Tibial nerve (tissue), 4 donors: ENCODE measurements around the gene NEK4.

Source experiments
- CTCF ChIP-seq, 5 experiments: fragments of 200-600 bp in 3 of 5; fragments of 450-650 bp in 2 of 5; sonication (generic) in 3 of 5; IDR thresholded peaks; one replicate each; pipeline ENCODE4 v1.5.1; 2016 to 2019; ENCODE audit warnings: antibody characterized with exemption in 5 of 5, mild to moderate bottlenecking in 3 of 5, moderate library complexity in 2 of 5
- EP300 ChIP-seq, 2 donors: sonication (generic); formaldehyde crosslinking; IDR thresholded peaks; one replicate each; pipeline ENCODE4 v1.6.1; 2017; ENCODE audit warnings: antibody characterized with exemption in 2 of 2, mild to moderate bottlenecking in 1 of 2
- POLR2A ChIP-seq, 2 donors: fragments of 450-650 bp; IDR thresholded peaks; one replicate each; pipeline ENCODE4 v1.6.1; 2017; ENCODE audit warnings: antibody characterized with exemption in 2 of 2, mild to moderate bottlenecking in 2 of 2, moderate library complexity in 2 of 2

GRCh38 chr3:52694528-52695189 lies 76.1 kb downstream of the NEK4 start:
- TF ChIP-seq CTCF (IDR thresholded peaks at IDR 0.05) (no peak), POLR2A (IDR thresholded peaks at IDR 0.05) (no peak), EP300 (IDR thresholded peaks at IDR 0.05) (no peak)
